SHP77 treated with DMSO at 0.1 percent for 48 hours (cell line): ENCODE data around the gene CCDC73.

ENCODE experiments used
- DNase-seq: peaks from one replicate; lab custom pipeline; 2025; lab: John Stamatoyannopoulos, UW

CCDC73 gene

GRCh38 chr11:32584921-32585320 lies 209.5 kb downstream of the CCDC73 start:
- no peak for DNase-seq

- DNase-seq: peak; percentile 92
Measured at GRCh38 chr11:32583459-32584271, 210.8 kb downstream of the CCDC73 start, which contains the start of gene EIF3M. Gene EIF3M, plus strand, starts transcription at chr11:32583831. Its CDS starts 57 bp downstream, at chr11:32583888.

GRCh38 chr11:32581556-32581955 lies 212.9 kb downstream of the CCDC73 start:
- no peak for DNase-seq

GRCh38 chr11:32580967-32581366 lies 213.5 kb downstream of the CCDC73 start:
- no peak for DNase-seq

GRCh38 chr11:32576456-32576855 lies 218.0 kb downstream of the CCDC73 start:
- no peak for DNase-seq

- DNase-seq: no peak
Measured at GRCh38 chr11:32575070-32575469, 219.4 kb downstream of the CCDC73 start.

- no peak for DNase-seq
Measured at GRCh38 chr11:32574421-32574820, 220.0 kb downstream of the CCDC73 start.

- no peak for DNase-seq
Measured at GRCh38 chr11:32573228-32573627, 221.2 kb downstream of the CCDC73 start.

- DNase-seq: no peak
Measured at GRCh38 chr11:32571039-32571438, 223.4 kb downstream of the CCDC73 start.

GRCh38 chr11:32569313-32569881 lies 225.1 kb downstream of the CCDC73 start:
- DNase-seq: no peak

GRCh38 chr11:32567154-32567553 lies 227.3 kb downstream of the CCDC73 start:
- DNase-seq: no peak

GRCh38 chr11:32566517-32566916 lies 227.9 kb downstream of the CCDC73 start:
- DNase-seq: no peak

- DNase-seq: no peak
Measured at GRCh38 chr11:32563600-32563959, 230.9 kb downstream of the CCDC73 start.

- DNase-seq: no peak
Measured at GRCh38 chr11:32562839-32563599, 231.4 kb downstream of the CCDC73 start.

GRCh38 chr11:32561835-32562234 lies 232.6 kb downstream of the CCDC73 start:
- no peak for DNase-seq

- no peak for DNase-seq
Measured at GRCh38 chr11:32555895-32556294, 238.6 kb downstream of the CCDC73 start.

- DNase-seq: no peak
Measured at GRCh38 chr11:32555091-32555490, 239.4 kb downstream of the CCDC73 start.
